ENCODE results near the gene SMG7.

The SMG7 gene

GRCh38 chr1:183554577-183554976 is 82.3 kb downstream of the SMG7 start:
- H3K79me2 ChIP-seq (ENCODE audit: insufficient read depth, low read length), result no peaks in the 10 kb centered on the region
- no peaks in the 10 kb centered on the region for H3K27me3 ChIP-seq (ENCODE audit: insufficient read depth, low read length)
- TF ChIP-seq CTCF (IDR thresholded peaks at IDR 0.05; ENCODE audit: low read length) (no peak), EZH2 (IDR thresholded peaks at IDR 0.05; ENCODE audit: borderline replicate concordance, low read length) (no peak)
- H3K4me1 ChIP-seq (ENCODE audit: insufficient read depth, low read length, severe bottlenecking), result no peaks in the 10 kb centered on the region
- no peaks in the 10 kb centered on the region for H3F3A ChIP-seq (ENCODE audit: insufficient read depth, low read length)
- peaks cover 67% of the 10 kb centered on the region for H3K36me3 ChIP-seq (ENCODE audit: insufficient read depth, low read length)
- no peak overlapping the region for H3K27ac ChIP-seq (ENCODE audit: low read depth, low read length, poor library complexity, severe bottlenecking)
- H4K20me1 ChIP-seq (ENCODE audit: insufficient read depth, low read length), result no peaks in the 10 kb centered on the region
- no peak overlapping the region for H3K9ac ChIP-seq (ENCODE audit: low read length)
- H3K9me3 ChIP-seq (ENCODE audit: low read length), result no peaks in the 10 kb centered on the region
- H3K4me2 ChIP-seq (ENCODE audit: low read length), result no peak overlapping the region
- no peaks in the 10 kb centered on the region for H3K9me2 ChIP-seq (ENCODE audit: low read depth, low read length)
- no peak overlapping the region for H2AFZ ChIP-seq (ENCODE audit: low read length)
- H3K4me3 ChIP-seq (ENCODE audit: low read depth, low read length, poor library complexity, severe bottlenecking), result no peak overlapping the region

GRCh38 chr1:183559061-183559460 is 86.8 kb downstream of the SMG7 start:
- Histone ChIP-seq H3K27me3 (ENCODE audit: insufficient read depth, low read length) (no peaks in the 10 kb centered on the region), H4K20me1 (ENCODE audit: insufficient read depth, low read length) (no peaks in the 10 kb centered on the region), H3K9me3 (ENCODE audit: low read length) (no peaks in the 10 kb centered on the region), H3F3A (ENCODE audit: insufficient read depth, low read length) (no peaks in the 10 kb centered on the region), H3K27ac (ENCODE audit: low read depth, low read length, poor library complexity, severe bottlenecking) (no peak overlapping the region), H2AFZ (ENCODE audit: low read length) (no peak overlapping the region), H3K4me1 (ENCODE audit: insufficient read depth, low read length, severe bottlenecking) (no peaks in the 10 kb centered on the region), H3K36me3 (ENCODE audit: insufficient read depth, low read length) (peaks cover 28% of the 10 kb centered on the region; the same call in 1 of the 2 replicates), H3K9ac (ENCODE audit: low read length) (no peak overlapping the region), H3K9me2 (ENCODE audit: low read depth, low read length) (no peaks in the 10 kb centered on the region), H3K79me2 (ENCODE audit: insufficient read depth, low read length) (no peaks in the 10 kb centered on the region), H3K4me3 (ENCODE audit: low read depth, low read length, poor library complexity, severe bottlenecking) (no peak overlapping the region), H3K4me2 (ENCODE audit: low read length) (no peak overlapping the region)
- no peak for TF ChIP-seq CTCF (IDR thresholded peaks at IDR 0.05; ENCODE audit: low read length)
- no peak for TF ChIP-seq EZH2 (IDR thresholded peaks at IDR 0.05; ENCODE audit: borderline replicate concordance, low read length)

GRCh38 chr1:183562701-183563100 is 90.4 kb downstream of the SMG7 start:
- Histone ChIP-seq H3K27me3 (ENCODE audit: insufficient read depth, low read length) (no peaks in the 10 kb centered on the region), H3K27ac (ENCODE audit: low read depth, low read length, poor library complexity, severe bottlenecking) (no peak overlapping the region), H3K4me3 (ENCODE audit: low read depth, low read length, poor library complexity, severe bottlenecking) (no peak overlapping the region), H3K4me2 (ENCODE audit: low read length) (no peak overlapping the region), H4K20me1 (ENCODE audit: insufficient read depth, low read length) (no peaks in the 10 kb centered on the region), H3K9me2 (ENCODE audit: low read depth, low read length) (no peaks in the 10 kb centered on the region), H2AFZ (ENCODE audit: low read length) (no peak overlapping the region), H3K9me3 (ENCODE audit: low read length) (no peaks in the 10 kb centered on the region), H3K9ac (ENCODE audit: low read length) (no peak overlapping the region), H3K36me3 (ENCODE audit: insufficient read depth, low read length) (0 out of 2 replicates have a peak, but pooled peaks cover 4% of the 10 kb centered on the region), H3K4me1 (ENCODE audit: insufficient read depth, low read length, severe bottlenecking) (no peaks in the 10 kb centered on the region), H3K79me2 (ENCODE audit: insufficient read depth, low read length) (no peaks in the 10 kb centered on the region), H3F3A (ENCODE audit: insufficient read depth, low read length) (no peaks in the 10 kb centered on the region)
- TF ChIP-seq EZH2 (IDR thresholded peaks at IDR 0.05; ENCODE audit: borderline replicate concordance, low read length) (no peak), CTCF (IDR thresholded peaks at IDR 0.05; ENCODE audit: low read length) (no peak)
